IPS-NIHi7 (cell line): ENCODE results near the gene FAM240A.
A peak's percentile ranks its signal among the peaks of the same experiment; 100 is the strongest.

ENCODE experiments used
- DNase-seq: peaks from one replicate; pipeline ENCODE4 v3.0.0; 2012; ENCODE audit warnings: mixed read lengths; ENCODE audit errors: extremely low spot score

Gene FAM240A

DNA sequence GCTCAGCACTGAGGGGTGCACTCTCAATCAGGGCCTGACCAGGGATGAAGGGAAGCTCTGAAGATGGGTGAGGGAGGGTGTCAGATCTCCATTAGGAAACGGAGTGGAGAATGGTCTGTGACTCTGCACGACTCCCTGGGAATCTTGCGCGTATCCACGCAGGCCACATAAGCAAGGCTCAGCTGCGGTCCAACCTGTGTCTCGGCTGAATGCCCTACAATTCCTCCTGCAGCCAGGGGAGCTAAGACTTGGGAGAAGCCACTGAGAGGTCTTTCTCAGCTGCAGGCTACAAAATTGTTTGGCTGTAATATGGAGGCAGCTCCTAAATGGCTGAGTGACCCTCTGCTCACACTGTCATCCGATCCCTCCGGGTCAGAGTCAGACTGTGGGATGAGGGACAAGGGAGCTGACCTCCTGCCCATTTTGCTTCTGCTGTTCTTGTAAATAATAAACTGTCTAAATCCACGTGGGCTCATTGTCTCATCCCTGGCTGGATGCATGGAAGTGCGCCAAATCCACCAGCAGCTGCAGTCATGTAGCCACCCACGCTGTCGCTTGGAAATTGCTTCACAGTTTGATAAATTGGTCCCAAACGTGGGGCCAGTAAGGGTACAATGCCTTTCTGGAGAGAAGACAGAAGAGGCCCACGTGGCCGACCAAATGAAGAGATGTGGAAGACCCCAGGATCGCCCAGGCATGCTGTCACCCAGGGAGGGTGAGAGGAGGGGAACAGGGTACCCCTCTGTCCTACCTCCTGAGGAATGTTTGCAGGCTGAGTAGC lies 50.6 kb downstream of the FAM240A start:
- DNase-seq, result peak; percentile 9

DNA sequence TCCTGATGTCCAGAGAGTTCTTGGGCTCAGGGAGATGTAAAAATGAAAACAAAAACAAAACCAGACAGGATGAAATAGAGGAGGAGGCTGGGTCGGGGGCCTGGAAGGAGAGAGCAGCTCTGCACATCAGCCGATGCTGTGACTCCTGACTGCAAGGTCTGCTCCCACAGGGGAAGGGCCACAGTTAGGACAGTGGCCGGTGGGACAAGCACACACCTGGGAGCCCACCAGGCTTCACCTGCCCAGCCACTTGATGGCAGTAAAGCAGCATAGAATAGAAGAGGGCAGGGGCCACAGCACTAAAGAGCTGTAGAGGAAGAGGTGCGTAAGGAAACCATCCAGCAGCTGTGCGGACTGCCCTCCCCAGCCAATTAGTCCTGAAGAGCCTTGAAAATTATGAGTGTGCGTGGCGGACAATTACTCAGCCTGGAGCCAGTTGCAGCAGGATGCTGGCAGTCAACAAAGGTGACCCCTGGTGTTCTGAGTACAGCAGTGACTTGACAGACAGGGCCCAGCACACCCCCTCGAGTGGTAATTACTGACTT lies 51.3 kb downstream of the FAM240A start:
- peak; percentile 53 for DNase-seq

DNA sequence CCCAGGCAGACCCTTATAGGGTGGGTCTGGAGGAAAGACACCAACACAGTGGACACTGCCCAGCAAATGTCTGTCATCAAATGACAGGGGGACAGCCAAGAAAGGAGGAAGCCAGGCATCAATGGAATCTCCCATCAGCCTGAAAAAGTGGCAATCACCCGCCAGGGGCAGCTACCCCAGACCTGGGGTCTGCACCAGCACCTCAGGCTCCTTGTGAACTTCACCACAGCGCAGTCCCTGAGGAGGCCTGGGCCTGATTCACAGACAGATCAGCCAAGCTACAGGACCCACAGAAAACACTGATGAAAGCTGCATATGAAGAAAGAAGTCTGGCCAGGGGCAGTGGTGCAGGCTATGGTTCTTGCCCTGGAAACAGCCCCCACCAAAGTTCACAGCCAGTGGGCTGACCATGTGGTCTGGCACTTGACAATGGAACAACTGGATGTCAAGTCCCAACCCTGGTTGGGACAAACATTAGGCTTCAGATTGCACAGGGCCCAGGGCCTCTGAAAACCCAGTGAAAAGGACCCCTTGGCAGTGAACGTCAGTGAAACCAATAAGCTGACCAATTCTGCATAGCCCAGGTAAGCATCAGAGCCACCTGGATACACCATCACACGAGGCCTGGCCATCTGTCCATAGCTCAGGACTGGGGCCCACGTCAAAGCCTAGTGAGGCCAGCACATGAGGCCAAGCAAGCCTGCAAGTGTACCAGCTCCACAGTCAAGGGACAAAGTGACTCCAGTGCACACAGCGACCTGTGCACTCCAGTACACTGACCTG lies 52.1 kb downstream of the FAM240A start:
- no peak for DNase-seq

DNA sequence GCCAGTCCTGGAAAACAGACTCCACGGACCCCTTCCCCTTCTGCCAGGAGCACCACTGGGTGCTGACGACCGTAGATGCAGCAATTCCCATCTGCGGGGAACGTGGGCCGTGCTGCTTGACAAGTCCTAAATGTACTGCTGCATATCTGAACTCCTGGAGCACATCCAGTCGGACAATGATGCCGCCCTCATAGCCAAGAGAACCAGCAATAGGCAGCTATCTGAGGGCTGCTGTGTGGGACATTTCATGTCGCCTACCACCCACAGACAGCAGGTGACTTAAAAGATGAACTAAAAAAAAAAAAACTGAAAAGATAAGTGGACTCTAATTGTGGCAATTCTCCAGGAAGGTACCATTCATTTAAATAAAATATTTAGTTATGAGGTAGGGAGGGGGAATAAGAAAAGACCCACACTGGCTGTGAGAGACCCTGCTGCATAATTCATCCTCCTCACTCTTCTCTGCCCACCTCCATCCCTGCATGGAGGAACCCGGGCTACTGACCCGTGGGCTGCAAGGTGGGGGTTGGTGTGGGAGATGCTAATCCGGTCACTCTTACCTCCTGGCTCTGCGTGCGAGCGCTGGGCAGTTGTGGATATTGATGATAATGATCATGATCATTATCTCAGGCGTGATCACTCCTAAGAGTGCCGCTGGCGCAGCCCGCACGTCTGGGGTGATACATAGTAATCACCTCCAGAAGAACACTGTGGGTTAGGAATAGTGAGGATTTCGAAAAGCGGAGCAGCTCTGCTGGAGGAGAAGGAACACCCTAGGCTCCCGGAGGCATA lies 52.8 kb downstream of the FAM240A start:
- DNase-seq, result no peak

DNA sequence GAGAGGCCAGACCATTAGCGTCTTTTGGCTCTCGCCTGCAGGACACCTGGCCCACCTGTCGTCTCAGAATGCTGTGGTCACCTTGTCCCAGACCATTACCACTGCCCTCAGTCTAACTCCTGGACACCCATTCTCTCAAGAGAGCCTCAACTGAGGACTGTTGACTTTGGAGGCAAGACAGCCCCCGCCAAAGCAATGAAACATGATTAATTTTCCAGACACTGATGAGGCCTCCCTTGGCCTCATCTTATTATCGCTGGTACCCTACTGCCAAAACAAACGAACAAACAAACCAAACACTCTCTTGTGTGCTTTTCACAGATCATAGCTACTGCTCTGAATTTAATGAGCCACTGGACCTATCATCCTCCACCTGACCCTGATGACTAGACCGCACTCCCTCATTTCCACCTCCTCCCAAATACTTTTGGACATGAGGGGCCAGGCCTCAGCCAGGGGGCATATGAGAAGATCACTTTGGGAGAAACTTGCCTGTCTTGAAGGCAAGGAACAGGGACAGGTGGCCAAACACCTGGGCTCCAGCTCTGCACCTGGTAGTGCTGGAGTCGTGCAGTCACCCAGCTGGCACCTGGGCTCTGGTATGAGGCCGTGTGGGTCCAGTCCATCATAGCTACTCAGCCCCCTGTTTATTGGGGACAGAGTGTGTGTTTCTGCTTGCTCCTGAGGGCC lies 53.6 kb downstream of the FAM240A start:
- no peak for DNase-seq

DNA sequence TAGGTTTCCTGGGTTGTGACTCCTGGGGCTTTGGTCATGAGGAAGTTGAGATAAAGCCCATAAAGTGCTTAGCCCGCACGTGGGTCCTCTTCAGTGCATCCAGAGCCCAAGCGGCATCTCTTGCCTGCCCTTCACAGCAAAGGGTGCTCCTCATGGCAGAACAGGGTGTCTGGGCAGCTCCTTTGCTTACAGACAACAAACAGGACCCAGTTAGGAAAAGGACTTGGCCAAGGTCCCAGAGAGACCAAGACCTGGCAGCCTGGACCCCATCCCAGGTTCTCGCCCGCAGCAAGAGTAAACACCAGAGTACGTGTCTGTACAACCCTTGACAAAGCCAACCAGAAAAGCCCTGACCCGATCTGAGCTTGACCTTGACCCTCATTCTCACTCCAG lies 54.1 kb downstream of the FAM240A start:
- no peak for DNase-seq

DNA sequence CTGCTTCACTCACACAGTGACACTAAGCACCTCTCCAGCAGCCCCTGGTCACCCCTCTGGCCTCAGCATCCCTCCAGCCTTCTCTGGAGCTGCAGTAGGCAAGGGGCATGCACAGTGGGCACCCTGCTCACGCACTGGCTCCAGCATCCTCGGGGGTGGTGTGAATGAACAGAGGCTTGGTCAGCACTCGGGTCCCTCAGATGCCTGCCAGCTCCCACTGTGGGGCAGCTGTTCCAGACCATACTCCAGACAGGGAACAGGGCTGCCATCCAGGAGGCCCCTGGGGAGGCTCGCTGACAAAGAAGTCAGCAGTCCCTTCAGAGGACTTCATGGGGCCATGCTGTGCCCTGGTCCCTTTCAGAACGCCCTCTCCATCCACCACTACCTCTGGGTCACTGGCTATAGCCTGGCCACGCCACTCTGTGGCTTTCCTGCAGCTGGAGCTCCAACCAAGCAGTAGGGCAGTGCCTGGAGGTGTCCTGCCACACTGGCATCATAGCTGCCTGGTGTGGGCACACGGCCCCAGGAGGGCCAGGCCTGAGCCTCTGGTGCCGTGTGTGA lies 54.8 kb downstream of the FAM240A start:
- DNase-seq, result no peak

DNA sequence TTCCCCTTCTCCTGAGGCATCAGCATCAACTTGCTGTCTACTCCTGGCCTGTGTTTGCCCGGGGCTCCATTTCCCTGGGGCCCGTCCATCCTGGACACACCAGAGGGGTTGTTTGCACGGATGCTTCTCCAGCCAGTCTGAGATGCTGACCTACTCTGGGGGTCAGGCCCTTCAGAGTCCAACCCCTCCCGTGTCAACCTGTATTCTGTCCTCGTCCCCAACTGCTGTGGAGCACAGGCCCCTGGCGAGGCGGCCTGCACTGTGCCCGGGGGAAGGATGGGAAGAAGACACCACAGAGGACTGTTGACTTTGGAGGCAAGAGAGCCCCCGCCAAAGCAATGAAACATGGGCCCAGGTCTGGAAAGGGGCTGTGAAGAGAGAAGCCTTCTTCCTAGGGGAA lies 55.3 kb downstream of the FAM240A start:
- DNase-seq, result no peak

DNA sequence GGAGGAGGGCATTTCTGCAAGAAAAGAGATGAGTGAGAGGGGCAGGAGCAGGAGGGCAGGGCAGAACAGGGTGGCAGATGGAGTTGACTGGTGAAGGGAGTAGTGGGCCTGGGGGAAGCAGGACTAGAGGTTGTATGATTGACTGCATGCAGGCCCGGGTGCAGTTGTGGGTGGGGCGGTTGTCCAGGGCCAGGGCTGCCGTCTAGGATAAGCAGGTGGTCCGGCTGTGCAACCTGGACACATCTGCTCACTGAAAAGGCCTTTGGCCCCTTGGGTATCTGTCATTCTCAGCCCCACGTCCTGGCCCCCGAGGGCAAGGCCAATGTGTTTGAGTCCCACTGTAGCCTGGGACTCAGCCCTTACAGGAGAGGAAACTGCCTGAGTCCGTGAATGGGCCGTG lies 55.8 kb downstream of the FAM240A start:
- no peak for DNase-seq

DNA sequence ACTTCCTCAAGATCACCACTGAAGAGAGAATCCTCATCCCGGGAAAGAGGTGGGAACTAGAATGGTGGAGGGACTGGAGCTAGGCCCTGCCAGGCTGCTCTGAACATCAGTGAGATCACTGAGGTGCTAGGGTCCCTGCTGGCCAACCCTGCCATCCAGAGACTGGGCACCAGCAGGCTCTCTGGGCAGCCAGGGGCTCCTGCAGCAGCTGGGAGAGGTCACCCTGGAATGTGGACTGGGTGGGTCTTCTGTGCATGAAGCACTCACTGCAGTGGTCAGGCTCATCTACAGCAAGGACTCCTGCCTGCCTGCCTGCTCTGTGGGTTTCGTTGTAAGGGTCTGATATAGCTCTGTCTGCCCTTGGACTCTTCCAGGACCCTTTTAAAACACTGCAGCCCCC lies 56.3 kb downstream of the FAM240A start:
- no peak for DNase-seq

DNA sequence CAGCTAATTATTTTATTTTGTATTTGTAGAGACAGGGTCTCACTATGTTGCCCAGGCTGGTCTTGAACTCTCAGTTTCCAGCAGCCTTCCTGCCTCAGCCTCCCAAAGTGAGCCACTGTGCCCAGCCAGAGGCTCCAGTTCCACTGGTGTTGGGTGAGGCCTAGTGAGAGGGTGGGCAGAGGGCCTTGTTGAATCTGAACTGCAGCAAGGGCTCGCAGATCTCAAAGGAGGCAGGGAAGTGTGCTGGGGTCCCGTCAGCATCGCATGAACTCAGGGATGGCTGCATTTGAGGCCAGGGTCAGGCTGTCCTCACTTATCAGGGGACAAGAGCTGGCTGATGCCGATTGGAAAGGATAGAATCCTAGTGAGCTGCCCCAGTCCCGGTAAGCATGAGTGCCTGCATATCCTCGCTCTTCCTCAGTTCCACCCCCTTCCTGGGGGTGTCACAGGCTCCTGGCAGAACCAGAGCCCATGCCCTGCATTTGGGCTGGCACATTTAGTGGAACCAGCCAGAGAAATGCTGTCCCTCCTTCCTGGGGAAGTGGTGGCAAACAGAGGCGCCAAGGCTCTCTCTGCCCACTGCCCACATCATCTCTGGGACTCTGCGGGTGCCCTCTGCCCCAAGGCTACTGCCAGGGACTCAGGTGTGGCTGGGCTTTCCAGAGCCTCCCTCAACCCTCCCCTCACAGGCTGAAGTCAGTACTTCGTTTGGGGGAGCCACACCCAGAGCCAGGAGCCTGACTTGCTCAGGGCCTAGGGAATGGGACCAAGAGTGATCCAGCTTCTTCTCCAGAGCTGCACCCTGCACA lies 57.1 kb downstream of the FAM240A start:
- DNase-seq, result no peak

DNA sequence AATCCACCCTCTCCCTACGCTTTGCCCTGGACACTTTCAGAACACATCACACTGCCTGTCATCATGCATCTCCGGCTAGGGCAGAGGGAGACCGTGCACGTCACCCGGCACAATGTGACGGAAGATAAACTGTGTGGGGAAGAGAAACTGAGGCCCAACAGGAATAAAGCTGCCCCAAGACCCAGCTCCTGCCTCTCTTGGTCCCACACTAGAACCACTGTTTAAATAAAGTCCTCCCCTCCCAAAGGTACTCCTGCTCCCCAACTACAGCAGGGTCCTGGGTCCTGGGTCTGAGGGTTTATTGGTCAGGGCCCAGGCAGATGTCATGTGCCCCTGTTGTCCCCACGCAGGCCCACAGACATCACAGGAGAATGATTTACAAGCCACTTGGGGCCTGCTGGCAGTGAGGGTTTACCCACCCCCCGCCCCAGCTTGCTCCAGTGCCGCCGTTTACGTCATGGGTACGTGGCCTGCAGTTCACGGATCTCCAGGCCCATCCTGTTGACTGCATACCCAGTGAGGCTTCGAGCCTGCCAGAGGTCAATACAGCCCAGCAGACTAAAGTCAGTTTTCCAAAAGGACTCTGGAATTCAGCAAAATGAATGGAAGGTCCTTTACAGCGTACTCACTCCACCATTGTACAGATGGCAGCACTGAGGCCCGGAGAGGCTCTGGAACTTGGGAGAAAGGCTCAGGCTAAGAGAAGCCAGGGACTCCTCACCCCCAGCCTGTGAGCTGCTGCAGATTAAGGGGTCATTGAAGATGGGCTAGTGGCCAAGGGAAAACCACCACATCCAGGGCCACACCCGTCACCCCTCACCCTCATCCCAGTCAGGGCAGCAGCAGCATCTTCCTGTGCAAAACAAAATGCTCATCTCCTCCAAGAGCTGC lies 57.9 kb downstream of the FAM240A start:
- no peak for DNase-seq

DNA sequence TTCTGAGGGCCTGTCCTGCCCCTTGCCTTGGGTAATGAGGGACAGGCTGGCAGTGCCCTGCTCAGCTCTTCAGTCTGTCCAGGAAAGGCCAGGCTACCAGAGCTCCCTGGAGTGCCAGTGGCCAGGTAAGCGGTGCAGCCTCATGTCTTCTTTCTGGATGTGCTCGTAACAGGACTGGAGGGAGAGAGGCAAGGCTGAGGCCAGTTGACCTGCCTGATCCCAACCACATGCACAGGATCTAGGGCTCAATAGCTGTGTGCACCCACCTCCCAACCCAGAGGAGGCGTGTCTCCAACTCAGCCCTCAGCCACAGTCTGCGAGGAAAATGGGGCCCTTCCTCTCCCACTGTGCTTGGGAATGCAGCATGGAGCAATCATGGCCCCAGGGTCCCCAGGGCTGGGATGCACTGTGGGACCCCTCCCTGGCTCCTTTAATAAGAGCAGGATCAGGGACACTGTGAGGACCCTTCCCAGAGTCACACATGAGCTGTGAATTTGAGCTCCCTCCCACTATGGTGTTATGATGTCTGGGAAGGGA lies 58.6 kb downstream of the FAM240A start:
- no peak for DNase-seq

DNA sequence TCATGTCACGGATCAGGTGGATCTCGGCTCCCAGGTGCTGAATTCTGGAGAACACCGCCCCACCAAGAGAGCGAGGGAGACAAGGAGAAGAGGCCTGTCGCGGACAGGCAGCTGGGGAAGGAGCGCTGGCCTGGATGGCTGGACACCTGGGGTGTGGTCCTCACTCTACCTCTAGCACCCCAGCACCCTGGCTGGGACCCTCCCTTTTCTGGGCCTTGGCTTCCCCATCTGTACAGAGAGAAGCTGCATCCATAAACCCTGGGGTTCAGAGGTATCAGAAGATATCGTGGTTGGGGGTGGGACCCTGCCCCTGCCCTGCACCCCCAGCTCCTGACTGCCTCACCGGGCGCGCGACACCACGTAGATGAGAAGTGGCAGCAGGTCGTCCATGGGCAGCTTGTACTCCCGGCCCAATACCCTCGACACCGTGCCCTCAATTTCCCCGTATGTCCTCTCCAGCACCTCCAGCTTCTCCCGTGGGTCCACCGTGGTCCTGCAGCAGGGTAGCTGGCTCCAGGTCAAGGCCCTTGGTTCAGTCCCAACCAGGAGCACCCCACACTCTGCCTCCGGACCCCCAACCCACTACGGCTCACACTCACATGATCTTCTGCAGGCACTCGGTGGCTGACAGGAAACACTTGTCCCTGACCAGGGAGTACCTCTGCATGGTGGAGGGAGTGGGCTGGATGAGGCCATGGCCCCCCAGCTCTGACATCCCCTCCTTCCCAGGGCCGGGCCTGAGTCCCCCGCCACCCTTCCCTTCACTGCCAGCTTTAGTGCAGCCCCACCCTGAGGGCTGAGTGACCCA lies 59.4 kb downstream of the FAM240A start:
- no peak for DNase-seq

DNA sequence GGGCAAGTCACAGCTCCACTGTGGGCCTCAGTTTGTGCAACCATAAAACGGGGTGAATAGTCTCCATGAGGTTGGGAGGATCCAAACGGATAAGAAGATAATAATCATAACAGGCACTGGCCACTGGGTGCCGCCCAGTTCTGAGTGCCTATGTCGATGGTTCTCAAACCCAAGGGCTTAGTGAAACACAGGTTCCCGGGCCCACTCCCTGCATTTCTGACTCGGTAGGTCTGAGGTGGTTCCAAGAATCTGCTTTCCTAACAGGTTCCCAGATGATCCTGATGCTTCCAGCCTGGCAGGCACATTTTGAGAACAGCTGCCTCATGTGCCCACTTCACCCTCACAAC lies 60.0 kb downstream of the FAM240A start:
- DNase-seq, result no peak

DNA sequence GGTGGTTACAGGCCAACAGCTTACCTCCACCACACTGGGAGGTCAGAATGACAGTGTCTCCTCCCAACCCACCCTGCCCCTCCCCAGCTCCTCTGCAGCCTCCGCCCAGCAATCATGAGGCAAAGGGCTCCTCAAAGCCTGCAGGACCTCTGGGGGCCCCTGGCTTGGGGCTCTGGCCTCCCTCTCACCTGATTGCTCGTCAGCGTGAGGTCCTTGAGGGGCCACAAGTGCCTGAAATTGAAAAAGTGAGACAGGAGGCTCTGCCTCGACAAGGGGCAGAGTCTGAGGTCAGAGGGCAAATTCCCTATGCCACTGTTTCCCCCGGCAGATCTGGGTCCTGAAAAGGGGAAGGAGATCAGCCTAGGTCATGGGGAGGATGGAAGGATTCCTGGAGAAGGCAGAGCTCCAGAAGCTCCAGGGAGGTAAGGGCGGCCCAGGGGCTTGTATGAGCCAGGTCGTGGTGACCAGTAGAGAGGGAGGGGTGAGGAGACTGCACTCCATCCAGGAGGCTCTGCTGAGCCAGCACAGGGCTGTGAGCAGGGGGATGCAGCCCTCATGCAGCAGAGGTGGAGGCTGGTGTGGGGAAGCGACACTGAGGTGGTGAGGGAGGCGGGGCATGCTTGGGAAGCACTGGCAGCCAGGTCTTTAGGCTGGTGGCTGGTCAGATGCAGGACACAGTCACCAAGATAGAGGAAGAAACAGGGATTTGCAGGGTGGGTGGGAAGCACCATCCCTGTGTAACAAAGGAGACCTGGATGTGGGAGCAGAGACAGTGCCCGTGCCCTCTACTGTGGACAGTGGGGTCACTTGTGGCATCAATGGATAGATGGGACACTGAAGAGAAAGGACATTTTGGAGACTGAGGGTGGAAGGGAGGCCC lies 61.1 kb downstream of the FAM240A start:
- DNase-seq, result no peak
